WTC11 (cell line): ENCODE data around the gene EHD4. TPM values are rescaled to one million over a fixed set of nuclear protein-coding genes. Genes with fewer than 3 reads are reported as not detected.

Experiments used
- ATAC-seq: fragments of 200-7000 bp; cut with Tn5 transposase; 2 replicates; pipeline ENCODE4 v1.10.0; 2021; ENCODE audit warnings: mild to moderate bottlenecking, moderate library complexity
- CTCF ChIA-PET: fragments of 300-600 bp; sonication (Branson Sonifier 250); formaldehyde crosslinking; loops from one replicate; lab custom pipeline; 2021; ENCODE audit warnings: antibody characterized with exemption; lab: Charles Lee
- POLR2A ChIA-PET: fragments of 350-600 bp; sonication (Branson Sonifier 250); formaldehyde crosslinking; loops from one replicate; lab custom pipeline; 2021; ENCODE audit warnings: antibody characterized with exemption; lab: Charles Lee
- DNase-seq: peaks from one replicate; pipeline ENCODE4 v3.0.0; 2021; ENCODE audit warnings: low spot score
- H3K27ac Mint-ChIP-seq: 2 replicates; pipeline ENCODE4 v1.8.0; 2021; ENCODE audit warnings: mixed read lengths
- H3K27me3 Mint-ChIP-seq: 2 replicates; pipeline ENCODE4 v1.8.0; 2021; ENCODE audit warnings: low read depth, mild to moderate bottlenecking, moderate library complexity, mixed read lengths
- H3K36me3 Mint-ChIP-seq: 2 replicates; pipeline ENCODE4 v1.8.0; 2021; ENCODE audit warnings: mixed read lengths
- H3K4me1 Mint-ChIP-seq: 2 replicates; pipeline ENCODE4 v1.8.0; 2022; ENCODE audit warnings: mixed read lengths
- H3K4me3 Mint-ChIP-seq: 2 replicates; pipeline ENCODE4 v1.8.0; 2021; ENCODE audit warnings: mild to moderate bottlenecking, moderate library complexity, mixed read lengths
- H3K9me3 Mint-ChIP-seq: 2 replicates; pipeline ENCODE4 v1.8.0; 2021; ENCODE audit warnings: mixed read lengths
- ATF3 ChIP-seq: sonication (generic); formaldehyde crosslinking; conservative IDR thresholded peaks from 2 replicates; pipeline ENCODE4 v1.8.1; 2022; ENCODE audit warnings: mild to moderate bottlenecking, missing genetic modification reagents
- EMX1 ChIP-seq: fragments of 250-450 bp; sonication (Bioruptor Pico); IDR thresholded peaks from 2 replicates; pipeline ENCODE4 v1.8.0; 2021; ENCODE audit warnings: mild to moderate bottlenecking
- MXD4 ChIP-seq: fragments of 250-450 bp; sonication (Bioruptor Pico); IDR thresholded peaks from 2 replicates; pipeline ENCODE4 v1.8.0; 2021; ENCODE audit warnings: mild to moderate bottlenecking, moderate library complexity, borderline replicate concordance
- NR1H2 ChIP-seq: sonication (generic); formaldehyde crosslinking; IDR thresholded peaks from 2 replicates; pipeline ENCODE4 v1.9.0; 2021; ENCODE audit warnings: mild to moderate bottlenecking, moderate library complexity, missing genetic modification reagents
- SMAD3 ChIP-seq: sonication (generic); formaldehyde crosslinking; IDR thresholded peaks from 2 replicates; pipeline ENCODE4 v1.8.0; 2022; ENCODE audit warnings: missing genetic modification reagents, mild to moderate bottlenecking, borderline replicate concordance
- TCF7 ChIP-seq: sonication (generic); formaldehyde crosslinking; IDR thresholded peaks from 2 replicates; pipeline ENCODE4 v1.8.0; 2022; ENCODE audit warnings: mild to moderate bottlenecking, low read depth, missing genetic modification reagents, moderate library complexity
- USF1 ChIP-seq: sonication (generic); formaldehyde crosslinking; IDR thresholded peaks from 2 replicates; pipeline ENCODE4 v1.8.0; 2022; ENCODE audit warnings: mild to moderate bottlenecking, missing genetic modification reagents
- ZBTB21 ChIP-seq: sonication (generic); formaldehyde crosslinking; IDR thresholded peaks from 2 replicates; pipeline ENCODE4 v1.8.1; 2023; ENCODE audit warnings: mild to moderate bottlenecking, missing genetic modification reagents, borderline replicate concordance
- ZNF219 ChIP-seq: sonication (generic); formaldehyde crosslinking; IDR thresholded peaks from 2 replicates; pipeline ENCODE4 v1.8.0; 2023; ENCODE audit warnings: missing genetic modification reagents, mild to moderate bottlenecking, borderline replicate concordance
- ZNF232 ChIP-seq: sonication (generic); formaldehyde crosslinking; IDR thresholded peaks from 2 replicates; pipeline ENCODE4 v1.8.0; 2022; ENCODE audit warnings: mild to moderate bottlenecking, missing genetic modification reagents
- ZNF532 ChIP-seq: fragments of 250-450 bp; sonication (Bioruptor Pico); IDR thresholded peaks from 2 replicates; pipeline ENCODE4 v1.9.0; 2021; ENCODE audit warnings: mild to moderate bottlenecking, borderline replicate concordance
- total RNA-seq: library from RNA; stranded (reverse); gene quantifications from 3 replicates; pipeline ENCODE4 v1.2.3, GENCODE V29; 2021

EHD4 gene
- total RNA-seq, 1 experiment from 2014 or later, result 23.9 TPM

- H3K27me3 Mint-ChIP-seq, result no peaks in the 10 kb centered on the region
- ATAC-seq, result no peak
- ChIA-PET POLR2A (no interaction called here), CTCF (interaction anchor here (0.6 to 0.7 kb wide), 2 partner anchors 12 to 29 kb away, joined by 3 read pairs; partner anchors contain the start of gene EHD4)
- no peak for DNase-seq
- H3K9me3 Mint-ChIP-seq, result no peaks in the 10 kb centered on the region
- peaks cover 6% of the 10 kb centered on the region; the same call in 1 of the 2 replicates for H3K4me1 Mint-ChIP-seq
- H3K27ac Mint-ChIP-seq, result 0 out of 2 replicates have a peak overlapping the region, but pooled peaks have one; percentile 54
- TF ChIP-seq MXD4, result no peak
- TF ChIP-seq SMAD3 (CRISPR knock-in tag), result no peak
- TF ChIP-seq ZBTB21 (CRISPR knock-in tag), result no peak
- no peak for TF ChIP-seq ATF3 (CRISPR knock-in tag)
- no peak for TF ChIP-seq USF1 (CRISPR knock-in tag)
- no peak for TF ChIP-seq ZNF232
- no peak for TF ChIP-seq NR1H2 (CRISPR knock-in tag)
- no peak overlapping the region for H3K4me3 Mint-ChIP-seq
- H3K36me3 Mint-ChIP-seq, result peaks cover 19% of the 10 kb centered on the region
Measured at GRCh38 chr15:41943543-41944312, 28.6 kb downstream of the EHD4 start.

- CTCF ChIA-PET, result interaction anchor here (0.5 kb wide), 1 partner anchor 10 kb away, joined by 3 read pairs; no protein-coding TSS in a partner anchor
Measured at GRCh38 chr15:41942886-41943285, 29.5 kb downstream of the EHD4 start.

GRCh38 chr15:41941644-41942415 is 30.5 kb downstream of the EHD4 start:
- Mint-ChIP-seq H3K9me3 (no peaks in the 10 kb centered on the region), H3K36me3 (peaks cover 23% of the 10 kb centered on the region), H3K4me3 (no peak overlapping the region), H3K4me1 (no peaks in the 10 kb centered on the region), H3K27me3 (no peaks in the 10 kb centered on the region), H3K27ac (0 out of 2 replicates have a peak overlapping the region, but pooled peaks have one; percentile 28)
- no peak for TF ChIP-seq ZNF532 (CRISPR knock-in tag)
- TF ChIP-seq EMX1 (CRISPR knock-in tag), result no peak
- no peak for TF ChIP-seq TCF7 (CRISPR knock-in tag)
- ChIA-PET POLR2A (interaction anchor here (0.6 kb wide), 1 partner anchor 9 kb away, joined by 3 read pairs; no protein-coding TSS in a partner anchor), CTCF (interaction anchor here (0.7 to 1.1 kb wide), 2 partner anchors 20 to 169 kb away, joined by 3 to 4 read pairs; no protein-coding TSS in a partner anchor)
- DNase-seq (peak; percentile 26), ATAC-seq (peak; percentile 55)

More at GRCh38 chr15:41942886-41943285, 29.5 kb downstream of the EHD4 start:
- TF ChIP-seq ZNF219 (CRISPR knock-in tag), result no peak
- Mint-ChIP-seq H3K9me3 (no peaks in the 10 kb centered on the region), H3K27me3 (no peaks in the 10 kb centered on the region), H3K27ac (peak overlapping the region; percentile 83), H3K36me3 (peaks cover 19% of the 10 kb centered on the region), H3K4me3 (no peak overlapping the region), H3K4me1 (peaks cover 6% of the 10 kb centered on the region; the same call in 1 of the 2 replicates)
- DNase-seq, result no peak
- no peak for ATAC-seq
- POLR2A ChIA-PET, result no interaction called here
